ENCODE measurements around the gene PTPN11.

- TF ChIP-seq CEBPB (IDR thresholded peaks at IDR 0.05; ENCODE audit: low read depth) = no peak
- TF ChIP-seq ZNF274 (IDR thresholded peaks at IDR 0.05; ENCODE audit: low read depth, low read length) = no peak
- no peak for TF ChIP-seq POLR2AphosphoS5 (IDR thresholded peaks at IDR 0.05; ENCODE audit: low read depth, low read length)
- no peak for TF ChIP-seq REST (IDR thresholded peaks at IDR 0.05; ENCODE audit: low read depth)
- TF ChIP-seq CTCF (IDR thresholded peaks at IDR 0.05 in 2 of 3, conservative IDR thresholded peaks at IDR 0.05 in 1 of 3; ENCODE audit: borderline replicate concordance in 1 of 3, insufficient read depth in 1 of 3, low read depth in 2 of 3, low read length in 2 of 3) = no peak
- TF ChIP-seq MAX (IDR thresholded peaks at IDR 0.05) = no peak
- TF ChIP-seq RAD21 (IDR thresholded peaks at IDR 0.05; ENCODE audit: low read depth) = no peak
- no peak for TF ChIP-seq YY1 (IDR thresholded peaks at IDR 0.05; ENCODE audit: extremely low read depth, insufficient replicate concordance, low read depth, low read length)
- TF ChIP-seq CBX3 (IDR thresholded peaks at IDR 0.05; ENCODE audit: low read depth) = no peak
- TF ChIP-seq, protein P1, sequence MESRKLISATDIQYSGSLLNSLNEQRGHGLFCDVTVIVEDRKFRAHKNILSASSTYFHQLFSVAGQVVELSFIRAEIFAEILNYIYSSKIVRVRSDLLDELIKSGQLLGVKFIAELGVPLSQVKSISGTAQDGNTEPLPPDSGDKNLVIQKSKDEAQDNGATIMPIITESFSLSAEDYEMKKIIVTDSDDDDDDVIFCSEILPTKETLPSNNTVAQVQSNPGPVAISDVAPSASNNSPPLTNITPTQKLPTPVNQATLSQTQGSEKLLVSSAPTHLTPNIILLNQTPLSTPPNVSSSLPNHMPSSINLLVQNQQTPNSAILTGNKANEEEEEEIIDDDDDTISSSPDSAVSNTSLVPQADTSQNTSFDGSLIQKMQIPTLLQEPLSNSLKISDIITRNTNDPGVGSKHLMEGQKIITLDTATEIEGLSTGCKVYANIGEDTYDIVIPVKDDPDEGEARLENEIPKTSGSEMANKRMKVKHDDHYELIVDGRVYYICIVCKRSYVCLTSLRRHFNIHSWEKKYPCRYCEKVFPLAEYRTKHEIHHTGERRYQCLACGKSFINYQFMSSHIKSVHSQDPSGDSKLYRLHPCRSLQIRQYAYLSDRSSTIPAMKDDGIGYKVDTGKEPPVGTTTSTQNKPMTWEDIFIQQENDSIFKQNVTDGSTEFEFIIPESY (IDR thresholded peaks at IDR 0.05; ENCODE audit: extremely low read depth, insufficient replicate concordance, low read length) = no peak
- no peak for TF ChIP-seq SP1 (IDR thresholded peaks at IDR 0.05; ENCODE audit: low read depth)
- TF ChIP-seq TCF7L2 (IDR thresholded peaks at IDR 0.05; ENCODE audit: borderline replicate concordance, extremely low read depth, insufficient read depth, insufficient read length) = no peak
- no peak for TF ChIP-seq ATF3 (IDR thresholded peaks at IDR 0.05)
Observed at GRCh38 chr12:112382866-112383265, 35.9 kb upstream of the PTPN11 start.

Measured in HCT116 (cell line).